Astrocyte of the spinal cord (primary cell): ENCODE results near the gene NANS.

Experiments used
- DNase-seq: peaks from one replicate; pipeline ENCODE4 v3.0.0; 2011; ENCODE audit warnings: low read depth, low spot score
- H3K4me3 ChIP-seq: 2 replicates; pipeline ENCODE4 v1.5.1; 2011; ENCODE audit warnings: low read depth, mild to moderate bottlenecking, low read length, moderate library complexity
- in situ Hi-C: cut with HindIII; loops from 2 replicates; pipeline ENCODE4 v1.10.0; 2017; ENCODE audit warnings: low sequenced_read_pairs
- TF ChIP-seq, protein P1 (sequence below): IDR thresholded peaks from 2 replicates; pipeline ENCODE4 v1.5.1; 2012; ENCODE audit warnings: low read depth, mild to moderate bottlenecking, low read length, inconsistent platforms

The NANS gene

DNA sequence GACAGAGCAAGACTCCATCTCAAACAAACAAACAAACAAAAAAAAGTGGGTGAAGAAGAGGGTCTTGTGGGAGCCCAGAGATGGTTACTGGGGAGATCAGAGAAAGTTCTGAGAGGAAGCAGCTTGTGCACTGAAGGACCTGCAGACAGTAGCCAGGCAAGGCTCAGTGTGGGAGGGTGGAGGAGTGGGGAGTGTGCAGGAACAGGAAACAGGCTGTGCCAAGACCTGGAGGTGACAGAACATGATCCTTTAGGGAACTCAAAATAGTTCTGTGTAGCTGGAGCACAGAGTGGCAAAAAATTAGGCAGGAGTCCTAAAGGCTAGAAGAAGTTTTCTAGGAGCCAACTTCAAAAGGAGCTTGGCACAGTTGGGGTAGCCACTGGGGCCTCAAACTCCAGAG is 19.2 kb upstream of the NANS start:
- in situ Hi-C loops, result no loop called here
- DNase-seq, result no peak
- TF ChIP-seq, protein P1, sequence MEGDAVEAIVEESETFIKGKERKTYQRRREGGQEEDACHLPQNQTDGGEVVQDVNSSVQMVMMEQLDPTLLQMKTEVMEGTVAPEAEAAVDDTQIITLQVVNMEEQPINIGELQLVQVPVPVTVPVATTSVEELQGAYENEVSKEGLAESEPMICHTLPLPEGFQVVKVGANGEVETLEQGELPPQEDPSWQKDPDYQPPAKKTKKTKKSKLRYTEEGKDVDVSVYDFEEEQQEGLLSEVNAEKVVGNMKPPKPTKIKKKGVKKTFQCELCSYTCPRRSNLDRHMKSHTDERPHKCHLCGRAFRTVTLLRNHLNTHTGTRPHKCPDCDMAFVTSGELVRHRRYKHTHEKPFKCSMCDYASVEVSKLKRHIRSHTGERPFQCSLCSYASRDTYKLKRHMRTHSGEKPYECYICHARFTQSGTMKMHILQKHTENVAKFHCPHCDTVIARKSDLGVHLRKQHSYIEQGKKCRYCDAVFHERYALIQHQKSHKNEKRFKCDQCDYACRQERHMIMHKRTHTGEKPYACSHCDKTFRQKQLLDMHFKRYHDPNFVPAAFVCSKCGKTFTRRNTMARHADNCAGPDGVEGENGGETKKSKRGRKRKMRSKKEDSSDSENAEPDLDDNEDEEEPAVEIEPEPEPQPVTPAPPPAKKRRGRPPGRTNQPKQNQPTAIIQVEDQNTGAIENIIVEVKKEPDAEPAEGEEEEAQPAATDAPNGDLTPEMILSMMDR, result no peak
- no peak overlapping the region for H3K4me3 ChIP-seq

GRCh38 chr9:98038958-98039357 is 17.6 kb upstream of the NANS start:
- no peak for DNase-seq
- TF ChIP-seq, protein P1, result no peak
- in situ Hi-C loops, result no loop called here
- H3K4me3 ChIP-seq, result no peak overlapping the region

DNA sequence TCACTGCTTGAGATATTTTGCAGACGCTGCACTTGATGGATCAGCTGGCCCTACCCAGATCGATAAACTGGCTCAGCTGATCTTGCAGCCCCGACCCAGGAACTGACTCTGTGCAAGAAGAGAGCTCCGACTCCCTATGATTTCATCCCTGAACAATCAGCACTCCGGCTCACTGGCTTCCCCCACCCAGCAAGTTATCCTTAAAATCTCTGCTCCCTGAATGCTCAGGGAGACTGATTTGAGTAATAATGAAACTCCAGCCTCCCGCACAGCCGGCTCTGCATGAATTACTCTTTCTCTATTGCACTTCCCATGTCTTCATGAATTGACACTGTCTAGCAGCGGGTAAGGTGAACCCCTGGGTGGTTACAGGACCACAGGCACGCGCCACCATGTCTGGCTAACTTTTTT is 16.9 kb upstream of the NANS start:
- no peak overlapping the region for H3K4me3 ChIP-seq
- in situ Hi-C loops, result no loop called here
- DNase-seq, result no peak
- TF ChIP-seq, protein P1, result no peak

DNA sequence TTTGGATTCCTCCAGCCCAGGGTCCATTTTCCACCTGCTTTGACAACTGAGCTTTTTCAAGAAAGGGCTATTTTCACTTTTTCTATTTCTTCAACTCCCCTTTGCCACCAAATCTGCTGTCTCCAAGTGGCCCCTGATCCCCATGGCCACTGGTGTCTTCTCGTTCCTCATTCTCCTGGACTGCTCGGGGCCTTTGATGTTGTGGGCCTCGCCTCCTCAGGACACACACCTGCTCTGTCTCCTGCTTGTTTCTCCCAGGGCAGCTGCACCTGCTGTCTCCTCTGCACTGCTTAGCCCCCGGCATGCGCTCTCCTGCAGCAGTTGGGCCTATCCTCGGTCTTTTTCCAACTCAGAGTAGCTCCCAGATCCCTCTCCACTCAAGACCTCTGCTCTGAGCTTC is 16.3 kb upstream of the NANS start:
- DNase-seq, result no peak
- TF ChIP-seq, protein P1, result no peak
- in situ Hi-C loops, result no loop called here
- no peak overlapping the region for H3K4me3 ChIP-seq

- DNase-seq, result no peak
- in situ Hi-C loops, result no loop called here
- no peak overlapping the region for H3K4me3 ChIP-seq
- TF ChIP-seq, protein P1, result no peak
Measured at GRCh38 chr9:98043915-98044314, 12.6 kb upstream of the NANS start.

DNA sequence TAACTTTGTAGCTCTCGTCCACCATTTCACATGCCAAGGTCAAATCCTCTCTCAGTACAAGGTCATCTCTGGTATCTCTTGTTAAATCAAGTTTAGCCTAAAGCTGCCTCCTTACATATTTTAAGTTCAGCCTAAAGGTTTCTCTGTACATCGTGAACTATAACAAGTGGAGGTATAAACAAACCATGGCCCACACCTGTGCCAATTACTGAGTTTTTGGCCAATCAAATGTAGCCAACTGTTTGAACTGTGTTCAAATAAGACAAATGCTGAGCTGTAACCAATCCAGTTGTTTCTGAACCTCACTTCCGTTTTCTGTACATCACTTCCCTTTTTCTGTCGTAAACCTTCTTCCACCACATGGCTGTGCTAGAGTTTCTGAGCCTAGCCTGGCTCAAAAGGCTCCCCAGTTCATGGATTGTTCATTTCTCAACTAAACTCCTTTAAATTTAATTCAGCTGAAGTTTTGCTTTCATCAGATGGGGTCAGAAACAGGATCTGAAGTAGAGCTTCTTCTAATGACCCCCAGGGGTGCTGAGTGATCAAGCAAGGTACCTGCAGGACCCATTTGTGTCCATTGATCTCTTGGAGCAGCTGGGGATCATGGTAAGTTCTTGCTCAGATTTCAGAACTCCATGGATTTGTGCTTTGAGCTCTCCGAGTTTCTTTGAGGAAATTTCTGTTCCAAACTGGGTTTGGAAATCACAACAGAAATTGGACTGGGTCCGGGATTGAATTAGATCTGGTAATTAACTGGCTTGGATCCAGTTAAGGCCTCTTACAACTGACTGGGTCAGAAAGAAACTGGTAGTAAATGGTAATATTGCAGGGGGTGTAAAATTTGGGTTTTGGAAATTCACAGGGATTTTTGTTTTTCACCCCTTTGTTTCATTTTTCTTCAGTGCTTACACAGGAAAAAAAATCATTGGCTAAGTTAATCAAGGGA is 11.0 kb upstream of the NANS start:
- H3K4me3 ChIP-seq, result no peak overlapping the region
- no peak for DNase-seq
- TF ChIP-seq, protein P1, result no peak
- in situ Hi-C loops, result no loop called here
